Hematopoietic multipotent progenitor cell (in vitro differentiated cells): ENCODE measurements around the gene SRCAP. TPM values are rescaled to one million over a fixed set of nuclear protein-coding genes. Genes with fewer than 3 reads are reported as not detected.
A peak's percentile ranks its signal among the peaks of the same experiment; 100 is the strongest.
"Not testable (repeated sequence)": the region's sequence is repeated elsewhere in the genome, so short reads cannot be mapped to it uniquely, and the experiment has no call there.

Experiments used
- DNase-seq, 3 donors: peaks; one replicate each; pipeline ENCODE4 v3.0.0-alpha.2; 2011 to 2015; ENCODE audit warnings: low read depth in 2 of 3, low spot score in 2 of 3
- total RNA-seq: library from RNA; depleted of rRNA; stranded (reverse); fragments of >200 nt; gene quantifications from one replicate; pipeline ENCODE4 v1.2.3, GENCODE V29; 2012

Gene SRCAP
- total RNA-seq, 1 donor: 30.4 TPM

DNA sequence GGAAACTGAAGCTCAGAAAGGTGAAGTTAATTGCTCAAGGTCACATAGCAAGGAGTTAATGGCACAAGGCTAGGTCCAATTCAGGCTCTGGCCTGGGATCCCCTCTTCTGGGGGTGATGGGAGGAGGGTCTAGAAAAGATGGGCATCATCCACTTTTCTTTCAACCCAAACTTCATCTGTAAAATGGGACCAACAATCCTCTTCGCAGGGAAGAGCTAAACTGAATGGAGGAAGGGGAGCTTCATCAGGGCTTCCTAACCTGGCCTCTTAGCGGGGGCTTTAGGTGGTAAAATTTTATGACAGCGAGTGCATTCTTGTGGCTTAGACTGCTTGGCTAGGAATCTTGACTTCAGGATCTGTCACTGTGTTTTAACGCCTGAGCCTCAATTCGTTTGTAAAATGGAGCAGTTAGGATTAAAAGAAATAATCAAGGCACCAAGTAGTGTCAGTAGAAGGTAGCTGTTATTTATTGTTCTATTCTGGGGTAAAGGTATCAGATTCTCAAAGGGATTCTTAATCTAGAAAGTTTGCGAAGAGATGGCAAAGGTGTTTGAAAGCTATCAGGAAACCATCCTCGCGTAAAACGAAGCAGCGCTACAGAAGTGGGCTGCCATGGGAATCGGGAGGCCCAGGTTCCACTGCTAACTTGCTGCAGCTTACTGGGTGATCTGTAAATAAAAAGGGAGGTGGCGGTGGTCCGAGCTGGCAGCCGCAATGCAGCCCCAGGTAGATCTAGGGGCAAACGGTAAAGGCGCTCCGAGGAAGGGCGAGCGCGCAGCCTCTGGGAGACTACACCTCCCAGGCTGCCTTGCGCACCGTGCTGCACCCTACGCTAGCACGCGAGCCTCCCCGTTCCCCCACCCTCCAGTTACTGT is 1.5 kb upstream of the SRCAP start:
- no peak for DNase-seq

- DNase-seq: peak; percentile 97 to 98 (median 98)
Observed at GRCh38 chr16:30698139-30698815, 694 bp upstream of the SRCAP start.

- no peak for DNase-seq
Observed at GRCh38 chr16:30699615-30700099, 686 bp downstream of the SRCAP start.

GRCh38 chr16:30700491-30700890 is 1.5 kb downstream of the SRCAP start:
- DNase-seq: no peak

- no peak for DNase-seq
Observed at GRCh38 chr16:30700971-30701370, 2.0 kb downstream of the SRCAP start.

DNA sequence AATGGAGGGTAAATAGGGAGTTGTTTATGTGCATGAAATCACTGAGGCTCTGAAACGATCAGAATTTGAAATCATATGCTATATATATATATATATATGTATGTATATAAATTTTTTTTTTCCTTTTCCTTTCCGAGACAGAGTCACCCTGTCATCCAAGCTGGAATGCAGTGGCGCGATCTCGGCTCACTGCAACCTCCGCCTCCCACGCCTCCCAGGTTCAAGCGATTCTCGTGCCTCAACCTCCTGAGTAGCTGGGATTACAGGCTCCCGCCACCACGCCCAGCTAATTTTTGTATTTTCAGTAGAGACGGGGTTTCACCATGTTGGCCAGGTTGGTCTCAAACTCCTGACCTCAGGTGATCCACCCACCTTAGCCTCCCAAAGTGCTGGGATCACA is 4.1 kb downstream of the SRCAP start:
- not testable (repeated sequence) for DNase-seq

DNA sequence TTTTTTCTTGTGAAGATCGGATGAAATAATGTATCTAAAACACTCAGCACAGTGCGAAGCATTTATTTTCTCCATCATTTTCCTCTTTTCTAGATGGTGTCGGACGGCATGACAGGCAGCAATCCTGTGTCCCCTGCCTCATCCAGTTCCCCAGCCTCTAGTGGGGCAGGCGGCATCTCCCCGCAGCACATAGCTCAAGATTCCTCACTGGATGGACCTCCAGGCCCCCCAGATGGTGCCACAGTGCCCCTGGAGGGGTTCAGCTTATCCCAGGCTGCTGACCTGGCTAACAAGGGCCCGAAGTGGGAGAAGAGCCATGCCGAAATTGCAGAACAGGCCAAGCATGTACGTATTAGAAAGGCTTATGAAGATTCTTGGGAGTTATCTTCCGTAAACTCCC is 5.0 kb downstream of the SRCAP start:
- DNase-seq: no peak

DNA sequence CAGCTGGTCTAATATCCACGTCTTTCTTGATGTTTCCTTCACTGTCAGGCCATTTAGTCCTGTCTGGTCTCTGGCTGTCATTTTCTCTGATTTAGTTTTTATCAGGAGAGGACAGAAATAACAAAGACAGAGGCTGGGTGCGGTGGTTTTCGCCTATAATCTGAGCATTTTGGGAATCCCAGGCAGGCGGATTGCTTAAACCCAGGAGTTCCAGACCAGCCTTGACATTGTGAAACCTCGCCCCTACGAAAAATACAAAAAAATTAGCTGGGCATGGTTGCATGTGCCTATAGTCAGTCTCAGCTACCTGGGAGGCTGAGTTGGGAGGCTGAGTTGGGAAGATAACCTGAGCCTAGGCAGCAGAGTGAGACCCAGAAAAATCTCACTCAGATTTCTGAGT is 7.1 kb downstream of the SRCAP start:
- DNase-seq: no peak

- DNase-seq: no peak
Observed at GRCh38 chr16:30710971-30711370, 12.0 kb downstream of the SRCAP start.

GRCh38 chr16:30711712-30712111 is 12.7 kb downstream of the SRCAP start:
- DNase-seq: no peak

DNA sequence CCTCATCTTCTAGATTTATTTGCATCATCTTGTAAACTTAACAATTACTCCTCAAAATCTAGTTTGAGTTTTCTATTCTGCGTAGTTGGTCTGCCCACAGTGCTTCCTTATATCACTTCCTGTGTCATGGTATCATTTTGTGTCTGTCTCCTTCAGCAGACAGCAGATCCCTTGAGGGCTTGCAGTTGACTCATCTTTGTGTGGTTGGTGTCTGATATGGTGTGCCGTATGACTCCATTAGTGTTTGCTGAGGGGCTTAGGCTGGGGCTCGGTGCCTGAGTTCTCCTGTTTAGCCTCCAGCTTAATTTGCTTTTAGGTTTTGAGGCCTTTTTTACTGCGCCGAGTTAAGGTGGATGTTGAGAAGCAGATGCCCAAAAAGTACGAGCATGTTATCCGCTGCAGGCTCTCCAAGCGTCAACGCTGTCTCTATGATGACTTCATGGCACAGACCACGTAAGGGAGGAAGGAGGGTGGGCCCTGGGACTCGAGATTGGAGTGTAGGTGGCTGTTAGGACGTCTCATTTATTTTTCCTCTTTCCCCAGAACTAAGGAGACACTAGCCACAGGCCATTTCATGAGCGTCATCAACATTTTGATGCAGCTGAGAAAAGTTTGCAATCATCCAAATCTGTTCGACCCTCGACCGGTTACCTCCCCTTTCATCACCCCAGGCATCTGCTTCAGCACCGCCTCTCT is 16.9 kb downstream of the SRCAP start:
- peak in 1 of 3 donors; percentile 9 for DNase-seq

DNA sequence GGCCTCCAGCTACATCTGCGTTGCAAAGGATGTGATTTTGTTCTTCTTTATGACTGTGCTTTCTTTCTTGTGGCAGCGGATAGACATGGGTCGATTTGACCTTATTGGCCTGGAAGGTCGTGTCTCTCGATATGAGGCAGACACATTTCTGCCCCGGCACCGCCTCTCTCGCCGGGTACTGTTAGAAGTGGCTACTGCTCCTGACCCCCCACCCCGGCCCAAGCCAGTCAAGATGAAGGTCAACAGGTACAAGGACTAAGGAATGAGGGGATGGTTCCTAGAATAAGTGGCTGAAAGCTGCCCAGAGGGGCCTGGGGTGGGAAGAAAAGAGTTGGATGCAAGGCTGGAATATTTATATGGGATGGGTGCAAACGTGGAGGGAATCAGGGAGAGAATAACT is 21.1 kb downstream of the SRCAP start:
- no peak for DNase-seq

GRCh38 chr16:30720694-30721093 is 21.7 kb downstream of the SRCAP start:
- DNase-seq: no peak

DNA sequence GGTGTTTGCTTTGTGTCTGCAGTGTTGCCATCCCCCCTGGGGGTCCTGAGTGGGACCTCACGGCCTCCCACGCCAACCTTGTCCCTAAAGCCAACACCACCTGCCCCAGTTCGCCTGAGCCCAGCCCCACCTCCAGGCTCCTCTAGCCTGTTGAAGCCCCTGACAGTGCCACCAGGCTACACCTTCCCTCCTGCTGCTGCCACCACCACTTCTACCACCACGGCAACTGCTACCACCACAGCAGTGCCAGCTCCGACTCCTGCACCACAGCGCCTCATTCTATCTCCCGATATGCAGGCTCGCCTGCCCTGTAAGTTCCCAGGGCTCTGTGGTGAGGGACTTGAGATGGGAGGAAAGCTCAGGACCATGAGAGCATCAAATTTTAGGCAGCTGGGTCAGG is 22.2 kb downstream of the SRCAP start:
- no peak for DNase-seq

DNA sequence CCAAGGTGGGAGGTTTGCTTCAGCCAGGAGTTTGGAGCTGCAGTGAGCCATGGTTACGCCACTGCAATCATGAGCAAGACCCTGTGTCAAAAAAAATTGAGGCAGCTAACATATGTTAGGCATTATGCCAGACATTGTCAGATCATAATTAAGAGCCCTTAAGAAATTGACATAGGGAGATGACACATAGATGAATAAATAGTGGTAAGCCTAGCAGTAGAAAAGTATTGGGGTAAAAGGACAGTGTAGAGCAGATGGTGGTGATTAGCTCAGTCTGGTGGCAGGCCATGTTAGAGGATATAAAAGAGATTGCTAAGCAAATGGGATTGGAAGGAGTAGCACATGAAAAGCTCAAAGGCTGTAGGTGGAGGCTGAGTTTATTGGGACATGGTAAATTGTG is 22.6 kb downstream of the SRCAP start:
- no peak for DNase-seq

DNA sequence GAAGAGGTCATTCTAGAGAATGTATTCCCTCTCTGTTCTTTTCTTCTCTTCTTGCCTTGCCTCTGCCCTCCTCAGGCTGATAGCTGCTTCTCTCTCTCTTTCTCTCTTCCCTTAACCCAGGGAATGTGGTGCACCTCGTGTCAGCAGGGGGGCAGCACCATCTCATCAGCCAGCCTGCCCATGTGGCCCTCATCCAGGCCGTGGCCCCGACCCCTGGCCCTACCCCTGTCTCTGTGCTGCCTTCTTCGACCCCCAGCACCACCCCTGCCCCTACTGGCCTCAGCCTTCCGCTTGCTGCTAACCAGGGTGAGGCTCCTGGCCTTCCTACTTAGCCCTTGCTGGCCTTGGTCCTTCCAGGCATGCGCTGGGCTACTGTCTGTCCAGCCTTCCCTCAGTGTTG is 23.5 kb downstream of the SRCAP start:
- DNase-seq: peak in 1 of 3 donors; percentile 29

DNA sequence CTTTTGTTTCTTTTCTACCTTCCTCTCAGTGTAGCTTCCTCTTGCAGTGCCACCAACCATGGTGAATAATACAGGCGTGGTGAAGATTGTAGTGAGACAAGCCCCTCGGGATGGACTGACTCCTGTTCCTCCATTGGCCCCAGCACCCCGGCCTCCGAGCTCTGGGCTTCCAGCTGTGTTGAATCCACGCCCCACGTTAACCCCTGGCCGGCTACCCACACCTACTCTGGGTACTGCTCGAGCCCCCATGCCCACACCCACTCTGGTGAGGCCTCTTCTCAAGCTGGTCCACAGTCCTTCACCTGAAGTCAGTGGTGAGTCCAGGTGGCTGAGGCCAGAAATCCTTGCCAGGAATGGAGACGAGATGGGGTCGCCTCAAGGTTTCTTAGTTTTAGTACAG is 23.9 kb downstream of the SRCAP start:
- no peak for DNase-seq

GRCh38 chr16:30723725-30724355 is 24.9 kb downstream of the SRCAP start:
- no peak for DNase-seq

GRCh38 chr16:30724641-30725417 is 25.9 kb downstream of the SRCAP start:
- peak in 1 of 3 donors; percentile 6 for DNase-seq

- DNase-seq: no peak
Observed at GRCh38 chr16:30725418-30725792, 26.4 kb downstream of the SRCAP start.
